Peyer's patch (tissue), 4 donors: Measurements from ENCODE around the gene SULT2B1. TPM values are rescaled to one million over a fixed set of nuclear protein-coding genes. Genes with fewer than 3 reads are reported as not detected.

Experiments
- DNase-seq, 3 donors: peaks; one replicate each; pipeline ENCODE4 v3.0.0-alpha.2; 2017 to 2019
- H3K27ac ChIP-seq, 4 donors: fragments of 200-600 bp; sonication (generic); one replicate each; pipeline ENCODE4 v1.5.1; 2016 to 2019
- H3K27me3 ChIP-seq, 2 donors: fragments of 200-600 bp; sonication (generic); one replicate each; pipeline ENCODE4 v1.5.1; 2019
- H3K36me3 ChIP-seq, 3 donors: fragments of 200-600 bp; sonication (generic); one replicate each; pipeline ENCODE4 v1.5.1; 2016 to 2019
- H3K4me1 ChIP-seq, 4 donors: fragments of 200-600 bp; sonication (generic); one replicate each; pipeline ENCODE4 v1.5.1; 2016 to 2019
- H3K4me3 ChIP-seq, 4 donors: fragments of 200-600 bp; sonication (generic); 1 replicate in 3 of 4; 2 replicates in 1 of 4; pipeline ENCODE4 v1.5.1; 2016 to 2019; ENCODE audit warnings: mild to moderate bottlenecking in 1 of 4
- H3K9me3 ChIP-seq, 4 donors: fragments of 200-600 bp; sonication (generic); one replicate each; pipeline ENCODE4 v1.5.1; 2016 to 2019; ENCODE audit warnings: mild to moderate bottlenecking in 1 of 4
- POLR2A ChIP-seq, 2 donors: fragments of 450-650 bp; IDR thresholded peaks; one replicate each; pipeline ENCODE4 v1.5.1; 2017; ENCODE audit warnings: antibody characterized with exemption in 2 of 2, mild to moderate bottlenecking in 2 of 2, moderate library complexity in 2 of 2
- total RNA-seq, 4 donors: library from RNA; depleted of rRNA; stranded (reverse); fragments of >200 nt; gene quantifications; one replicate each; pipeline ENCODE4 v1.1.0, GENCODE V29; 2016
- TF ChIP-seq, protein P1 (sequence below), 6 experiments: fragments of 450-650 bp in 4 of 6; fragments of 200-600 bp in 2 of 6; sonication (generic) in 1 of 6; IDR thresholded peaks; one replicate each; pipeline ENCODE4 v1.5.1; 2017 to 2019; ENCODE audit warnings: antibody characterized with exemption in 6 of 6, mild to moderate bottlenecking in 3 of 6, moderate library complexity in 1 of 6

SULT2B1 gene
- total RNA-seq, 4 donors from 2014 or later, result 2.5 to 14.6 (median 5.9) TPM

GRCh38 chr19:48614436-48615230 lies 62.7 kb downstream of the SULT2B1 start, which contains the start of gene FAM83E:
Gene FAM83E (minus strand): TSS chr19:48615076. CDS start chr19:48613372, 1,704 bp downstream.
- TF ChIP-seq, protein P1, sequence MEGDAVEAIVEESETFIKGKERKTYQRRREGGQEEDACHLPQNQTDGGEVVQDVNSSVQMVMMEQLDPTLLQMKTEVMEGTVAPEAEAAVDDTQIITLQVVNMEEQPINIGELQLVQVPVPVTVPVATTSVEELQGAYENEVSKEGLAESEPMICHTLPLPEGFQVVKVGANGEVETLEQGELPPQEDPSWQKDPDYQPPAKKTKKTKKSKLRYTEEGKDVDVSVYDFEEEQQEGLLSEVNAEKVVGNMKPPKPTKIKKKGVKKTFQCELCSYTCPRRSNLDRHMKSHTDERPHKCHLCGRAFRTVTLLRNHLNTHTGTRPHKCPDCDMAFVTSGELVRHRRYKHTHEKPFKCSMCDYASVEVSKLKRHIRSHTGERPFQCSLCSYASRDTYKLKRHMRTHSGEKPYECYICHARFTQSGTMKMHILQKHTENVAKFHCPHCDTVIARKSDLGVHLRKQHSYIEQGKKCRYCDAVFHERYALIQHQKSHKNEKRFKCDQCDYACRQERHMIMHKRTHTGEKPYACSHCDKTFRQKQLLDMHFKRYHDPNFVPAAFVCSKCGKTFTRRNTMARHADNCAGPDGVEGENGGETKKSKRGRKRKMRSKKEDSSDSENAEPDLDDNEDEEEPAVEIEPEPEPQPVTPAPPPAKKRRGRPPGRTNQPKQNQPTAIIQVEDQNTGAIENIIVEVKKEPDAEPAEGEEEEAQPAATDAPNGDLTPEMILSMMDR (IDR thresholded peaks at IDR 0.05), result peak in 3 of 6 experiments; percentile 41 to 61 (median 50)
- peak; percentile 85 to 93 for TF ChIP-seq POLR2A (IDR thresholded peaks at IDR 0.05)
- peaks cover 4 to 30% (median 11%) of the 10 kb centered on the region in 4 donors for H3K4me1 ChIP-seq
- peak within 1 kb of the TSS in 3 of 4 donors; percentile 30 to 62 (median 56) for H3K4me3 ChIP-seq
- no peaks in the 10 kb centered on the region for H3K27me3 ChIP-seq
- no peaks in the 10 kb centered on the region for H3K9me3 ChIP-seq
- H3K36me3 ChIP-seq, result peaks cover 0 to 34% (median 0%) of the 10 kb centered on the region in 3 donors
- peak within 1 kb of the TSS; percentile 10 to 97 (median 92) for H3K27ac ChIP-seq
- peak in 2 of 3 donors; percentile 95 to 97 for DNase-seq

DNA sequence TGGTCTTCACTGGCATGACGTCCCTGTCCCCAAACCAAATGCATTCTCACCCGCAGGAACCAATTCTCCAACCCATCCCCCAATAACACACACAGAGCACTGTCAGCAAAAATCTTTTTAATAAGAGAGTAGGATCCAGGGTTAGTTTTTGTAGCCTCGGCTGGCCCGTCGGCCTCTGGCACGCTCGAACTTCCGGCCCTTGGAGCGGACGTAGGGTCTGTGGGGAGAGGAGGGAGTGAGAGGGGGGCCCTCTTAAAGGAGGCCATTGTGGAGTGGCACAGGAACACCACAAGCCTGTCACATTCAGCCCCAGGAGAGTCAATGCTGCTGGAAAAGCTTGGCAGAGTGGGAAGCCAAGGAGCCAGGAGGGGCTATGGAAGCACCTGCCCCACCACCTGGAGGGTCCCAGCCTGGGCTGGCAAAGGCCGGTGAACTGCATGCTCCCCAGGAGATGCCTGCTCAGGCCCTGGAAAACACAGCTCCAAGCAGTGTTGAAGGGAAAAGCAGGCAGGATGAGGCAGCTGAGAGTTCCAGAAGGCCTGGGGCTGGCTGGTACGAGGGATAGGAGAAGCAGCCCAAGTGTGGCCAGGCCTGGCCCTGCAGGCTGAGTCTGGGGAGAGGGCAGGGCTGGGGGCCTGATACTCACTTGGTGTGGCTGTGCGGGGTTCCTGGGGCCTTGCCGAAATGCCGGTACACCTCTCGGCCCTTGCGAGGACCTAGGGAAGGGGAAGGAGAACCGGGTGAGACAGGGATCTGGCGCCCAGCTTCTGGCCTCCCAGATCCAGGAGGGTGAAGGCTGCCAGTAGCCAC lies 63.5 kb downstream of the SULT2B1 start:
- Histone ChIP-seq H3K27me3 (no peaks in the 10 kb centered on the region), H3K4me3 (peak overlapping the region in 2 of 4 donors; percentile 17 to 62), H3K36me3 (peaks cover 0 to 30% (median 0%) of the 10 kb centered on the region in 3 donors), H3K27ac (peak overlapping the region; percentile 10 to 97 (median 92)), H3K9me3 (no peaks in the 10 kb centered on the region), H3K4me1 (peaks cover 4 to 37% (median 15%) of the 10 kb centered on the region in 4 donors)
- TF ChIP-seq, protein P1 (IDR thresholded peaks at IDR 0.05), result no peak
- peak in 1 of 3 donors; percentile 58 for DNase-seq

- Histone ChIP-seq H3K9me3 (no peaks in the 10 kb centered on the region), H3K27me3 (no peaks in the 10 kb centered on the region), H3K27ac (peak overlapping the region in 3 of 4 donors; percentile 88 to 97 (median 96)), H3K4me1 (peaks cover 4 to 37% (median 15%) of the 10 kb centered on the region in 4 donors), H3K4me3 (peak overlapping the region in 1 of 4 donors; percentile 62), H3K36me3 (peaks cover 0 to 30% (median 0%) of the 10 kb centered on the region in 3 donors)
- no peak for TF ChIP-seq POLR2A (IDR thresholded peaks at IDR 0.05)
- TF ChIP-seq, protein P1 (IDR thresholded peaks at IDR 0.05), result no peak
- DNase-seq, result no peak
These were observed 64.1 kb downstream of the SULT2B1 start for GRCh38 chr19:48616041-48616436.

- TF ChIP-seq, protein P1 (IDR thresholded peaks at IDR 0.05), result no peak
- no peak for TF ChIP-seq POLR2A (IDR thresholded peaks at IDR 0.05)
- Histone ChIP-seq H3K27ac (peak overlapping the region; percentile 31 to 97 (median 92)), H3K27me3 (no peaks in the 10 kb centered on the region), H3K36me3 (peaks cover 0 to 30% (median 0%) of the 10 kb centered on the region in 3 donors), H3K4me1 (peaks cover 4 to 37% (median 15%) of the 10 kb centered on the region in 4 donors), H3K9me3 (no peaks in the 10 kb centered on the region), H3K4me3 (peak overlapping the region in 2 of 4 donors; percentile 62 to 93)
- no peak for DNase-seq
These were observed 64.6 kb downstream of the SULT2B1 start for GRCh38 chr19:48616491-48617056.
